ENCODE data around the gene AKR1C4. TPM values are rescaled to one million over a fixed set of nuclear protein-coding genes. Genes with fewer than 3 reads are reported as not detected.

AKR1C4 gene
- total and polyA plus RNA-seq, 12 donors, result 0.20 TPM; not detected in 11

- 71 to 83% (median 78%) methylated on average over 5 of the region's 5 CpGs for WGBS, 4 donors
- Histone ChIP-seq H3K27ac (no peak overlapping the region), H3K36me3 (replicated peaks in 1 of 2) (no peaks in the 10 kb centered on the region), H3K4me3 (no peak overlapping the region), H3K27me3 (no peaks in the 10 kb centered on the region), H3K9me3 (replicated peaks in 1 of 3) (no peaks in the 10 kb centered on the region), H3K4me1 (replicated peaks in 1 of 2) (no peaks in the 10 kb centered on the region)
- no peak for DNase-seq
- intact Hi-C loops (cut with DNase I), result no loop called here
- TF ChIP-seq POLR2A (IDR thresholded peaks at IDR 0.05) (no peak), CTCF (IDR thresholded peaks at IDR 0.05) (no peak)
These were observed 63.4 kb downstream of the AKR1C4 start for GRCh38 chr10:5259952-5260578.

GRCh38 chr10:5260828-5261227 lies 64.2 kb downstream of the AKR1C4 start:
- no peaks in the 10 kb centered on the region for H3K36me3 ChIP-seq (replicated peaks in 1 of 2)
- H3K9me3 ChIP-seq (replicated peaks in 1 of 3), result no peaks in the 10 kb centered on the region
- TF ChIP-seq POLR2A (IDR thresholded peaks at IDR 0.05), result no peak
- H3K4me3 ChIP-seq, result no peak overlapping the region
- no peak overlapping the region for H3K27ac ChIP-seq
- no peaks in the 10 kb centered on the region for H3K4me1 ChIP-seq (replicated peaks in 1 of 2)
- H3K27me3 ChIP-seq, result no peaks in the 10 kb centered on the region
- DNase-seq, result no peak
- intact Hi-C loops (cut with DNase I), result no loop called here
- WGBS, 4 donors, result 71 to 93% (median 86%) methylated on average over 3 of the region's 3 CpGs

GRCh38 chr10:5265139-5265538 lies 68.5 kb downstream of the AKR1C4 start:
- peaks cover 0 to 6% (median 0%) of the 10 kb centered on the region in 3 donors for H3K9me3 ChIP-seq (replicated peaks in 1 of 3)
- intact Hi-C loops (cut with DNase I), result no loop called here
- no peaks in the 10 kb centered on the region for H3K27me3 ChIP-seq
- TF ChIP-seq POLR2A (IDR thresholded peaks at IDR 0.05) (no peak), CTCF (IDR thresholded peaks at IDR 0.05) (no peak)
- 50 to 76% (median 69%) methylated on average over 1 of the region's 1 CpG for WGBS, 4 donors
- H3K4me3 ChIP-seq, result no peak overlapping the region
- no peaks in the 10 kb centered on the region for H3K4me1 ChIP-seq (replicated peaks in 1 of 2)
- H3K36me3 ChIP-seq (replicated peaks in 1 of 2), result no peaks in the 10 kb centered on the region
- no peak for DNase-seq
- H3K27ac ChIP-seq, result no peak overlapping the region

GRCh38 chr10:5266351-5266750 lies 69.7 kb downstream of the AKR1C4 start:
- 23 to 48% (median 39%) methylated on average over 1 of the region's 1 CpG for WGBS, 4 donors
- Histone ChIP-seq H3K27ac (no peak overlapping the region), H3K9me3 (replicated peaks in 1 of 3) (peaks cover 0 to 6% (median 0%) of the 10 kb centered on the region in 3 donors), H3K27me3 (no peaks in the 10 kb centered on the region), H3K4me3 (no peak overlapping the region), H3K4me1 (replicated peaks in 1 of 2) (no peaks in the 10 kb centered on the region), H3K36me3 (replicated peaks in 1 of 2) (no peaks in the 10 kb centered on the region)
- TF ChIP-seq POLR2A (IDR thresholded peaks at IDR 0.05), result no peak
- no peak for TF ChIP-seq CTCF (IDR thresholded peaks at IDR 0.05)
- intact Hi-C loops (cut with DNase I), result no loop called here
- DNase-seq, result no peak

- intact Hi-C loops (cut with DNase I), result no loop called here
- 93 to 100% (median 95%) methylated on average over 1 of the region's 1 CpG for WGBS, 4 donors
- TF ChIP-seq POLR2A (IDR thresholded peaks at IDR 0.05), result no peak
- no peak for TF ChIP-seq CTCF (IDR thresholded peaks at IDR 0.05)
- H3K4me3 ChIP-seq, result no peak overlapping the region
- no peaks in the 10 kb centered on the region for H3K36me3 ChIP-seq (replicated peaks in 1 of 2)
- no peak for DNase-seq
- no peaks in the 10 kb centered on the region for H3K4me1 ChIP-seq (replicated peaks in 1 of 2)
- H3K9me3 ChIP-seq (replicated peaks in 1 of 3), result peaks cover 0 to 6% (median 0%) of the 10 kb centered on the region in 3 donors
- no peaks in the 10 kb centered on the region for H3K27me3 ChIP-seq
- H3K27ac ChIP-seq, result no peak overlapping the region
These were observed 70.2 kb downstream of the AKR1C4 start for GRCh38 chr10:5266804-5267203.

Measured in adrenal gland (tissue), 12 donors.